GM19328 (cell line): ENCODE data around the gene FLNB.

Source experiments
- ATAC-seq: cut with Tn5 transposase; IDR thresholded peaks from one replicate; pipeline ENCODE4 v1.9.1; 2021; ENCODE audit warnings: mild to moderate bottlenecking, moderate library complexity; ENCODE audit not compliant: unreplicated experiment

The FLNB gene

DNA sequence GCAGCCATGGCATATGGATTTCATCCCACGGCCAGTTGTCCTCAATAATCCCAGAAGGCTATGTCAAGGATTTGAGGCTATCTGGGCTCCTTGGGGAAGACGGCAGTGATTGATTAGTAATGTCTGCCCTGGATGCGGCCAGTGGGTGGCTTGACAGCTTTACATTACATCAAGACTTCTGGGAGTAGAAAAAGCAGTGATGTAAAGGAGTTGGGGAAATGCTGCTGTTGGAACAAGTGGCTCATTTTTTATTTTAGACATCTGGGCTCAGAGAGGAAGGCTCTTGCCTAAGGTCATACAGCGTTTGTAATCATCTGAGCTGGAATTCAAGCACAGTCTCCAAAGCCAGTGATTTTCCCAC lies 94.1 kb downstream of the FLNB start:
- ATAC-seq: no peak

- no peak for ATAC-seq
Measured at GRCh38 chr3:58102976-58103451, 94.8 kb downstream of the FLNB start.

DNA sequence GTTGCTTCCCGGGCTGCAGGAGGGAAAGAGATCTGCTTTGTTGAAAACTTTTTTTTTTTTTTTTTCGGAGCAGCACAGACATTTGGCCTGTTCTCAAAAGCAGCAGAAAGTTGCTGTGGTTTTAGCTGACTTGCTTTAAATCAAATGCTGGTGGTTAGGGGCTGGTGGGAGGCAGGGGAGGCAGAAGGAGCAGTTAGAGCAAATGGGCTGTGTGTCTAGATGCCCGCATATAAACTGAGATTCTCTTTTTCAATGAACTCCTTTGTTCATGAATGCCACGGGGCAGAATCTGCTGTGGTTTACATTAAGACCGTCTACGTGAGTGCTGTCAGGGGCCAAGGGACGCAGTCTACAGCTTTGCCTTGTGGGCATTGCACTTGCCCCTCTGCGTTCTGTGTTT lies 95.9 kb downstream of the FLNB start:
- no peak for ATAC-seq

- ATAC-seq: no peak
Measured at GRCh38 chr3:58104712-58105111, 96.5 kb downstream of the FLNB start.

- ATAC-seq: no peak
Measured at GRCh38 chr3:58105196-58105595, 97.0 kb downstream of the FLNB start.

GRCh38 chr3:58106061-58106460 lies 97.8 kb downstream of the FLNB start:
- ATAC-seq: no peak

- no peak for ATAC-seq
Measured at GRCh38 chr3:58106640-58107039, 98.4 kb downstream of the FLNB start.

- no peak for ATAC-seq
Measured at GRCh38 chr3:58107597-58107996, 99.4 kb downstream of the FLNB start.

DNA sequence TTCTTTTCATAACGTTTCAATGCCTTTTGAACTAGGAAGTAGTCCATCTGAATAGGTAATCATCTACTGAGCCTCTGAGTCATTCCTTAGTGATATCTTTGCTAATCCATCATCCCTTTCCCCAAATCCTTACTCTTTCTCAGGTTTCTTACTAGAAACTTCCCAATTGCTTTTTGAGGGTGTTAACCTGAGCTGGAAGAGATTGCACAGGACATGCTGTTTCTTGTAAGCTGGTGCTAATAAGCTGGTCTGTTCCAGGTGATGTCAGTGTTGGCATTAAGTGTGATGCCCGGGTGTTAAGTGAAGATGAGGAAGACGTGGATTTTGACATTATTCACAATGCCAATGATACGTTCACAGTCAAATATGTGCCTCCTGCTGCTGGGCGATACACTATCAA lies 101.5 kb downstream of the FLNB start:
- ATAC-seq: no peak

GRCh38 chr3:58111513-58112184 lies 103.4 kb downstream of the FLNB start:
- no peak for ATAC-seq

GRCh38 chr3:58112185-58112535 lies 103.9 kb downstream of the FLNB start:
- ATAC-seq: no peak

GRCh38 chr3:58115175-58115574 lies 107.0 kb downstream of the FLNB start:
- no peak for ATAC-seq

GRCh38 chr3:58116161-58116955 lies 108.1 kb downstream of the FLNB start:
- ATAC-seq: peak; percentile 58

- no peak for ATAC-seq
Measured at GRCh38 chr3:58116985-58117384, 108.8 kb downstream of the FLNB start.

DNA sequence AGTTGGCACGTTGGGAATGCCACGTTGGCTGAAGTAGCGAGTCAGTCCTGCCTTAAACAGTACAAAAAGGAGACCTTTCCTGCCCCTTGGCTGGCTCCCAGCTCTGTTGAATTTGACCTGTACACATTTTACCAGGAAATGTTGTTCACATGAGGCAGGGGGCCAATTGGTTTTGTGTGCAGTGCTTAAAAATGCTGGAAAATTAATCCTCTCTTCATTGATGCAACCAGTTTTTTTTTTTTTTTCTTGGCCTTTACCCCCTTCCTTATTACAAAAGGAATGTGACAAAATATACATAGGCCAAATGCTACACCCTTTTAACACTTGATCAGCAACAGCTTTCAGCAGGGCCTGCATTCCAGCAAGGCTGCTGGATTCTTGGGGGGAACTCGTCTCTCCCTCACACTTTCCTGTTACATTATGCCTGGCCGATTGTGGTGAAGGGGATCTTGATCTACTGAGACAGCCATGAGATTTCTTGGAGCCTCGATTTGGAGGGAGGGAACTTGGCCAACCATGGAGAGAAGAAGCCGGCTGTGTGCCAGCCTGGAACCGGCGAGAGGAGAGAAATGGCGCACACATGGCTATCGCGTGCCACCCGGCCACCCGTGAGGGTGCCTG lies 109.4 kb downstream of the FLNB start:
- ATAC-seq: no peak

DNA sequence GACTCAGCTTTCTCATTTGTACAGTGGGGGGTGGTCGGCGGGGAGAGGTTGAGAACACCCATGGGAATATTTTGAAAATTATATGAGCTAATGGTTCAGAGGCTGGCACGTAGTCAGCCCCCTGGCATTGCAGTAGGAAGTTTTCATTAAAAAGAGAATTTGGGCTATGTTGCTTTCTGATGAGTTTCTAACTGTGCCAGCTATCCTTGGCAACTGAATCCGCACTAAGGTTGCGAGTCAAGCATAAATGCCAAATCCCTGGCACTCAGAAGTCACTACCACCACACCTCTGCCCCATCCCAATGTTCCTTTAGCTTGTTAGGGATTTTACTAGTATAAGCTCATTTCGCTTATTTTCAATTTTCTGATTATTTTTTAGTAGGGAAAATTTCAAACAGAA lies 111.0 kb downstream of the FLNB start:
- ATAC-seq: no peak

DNA sequence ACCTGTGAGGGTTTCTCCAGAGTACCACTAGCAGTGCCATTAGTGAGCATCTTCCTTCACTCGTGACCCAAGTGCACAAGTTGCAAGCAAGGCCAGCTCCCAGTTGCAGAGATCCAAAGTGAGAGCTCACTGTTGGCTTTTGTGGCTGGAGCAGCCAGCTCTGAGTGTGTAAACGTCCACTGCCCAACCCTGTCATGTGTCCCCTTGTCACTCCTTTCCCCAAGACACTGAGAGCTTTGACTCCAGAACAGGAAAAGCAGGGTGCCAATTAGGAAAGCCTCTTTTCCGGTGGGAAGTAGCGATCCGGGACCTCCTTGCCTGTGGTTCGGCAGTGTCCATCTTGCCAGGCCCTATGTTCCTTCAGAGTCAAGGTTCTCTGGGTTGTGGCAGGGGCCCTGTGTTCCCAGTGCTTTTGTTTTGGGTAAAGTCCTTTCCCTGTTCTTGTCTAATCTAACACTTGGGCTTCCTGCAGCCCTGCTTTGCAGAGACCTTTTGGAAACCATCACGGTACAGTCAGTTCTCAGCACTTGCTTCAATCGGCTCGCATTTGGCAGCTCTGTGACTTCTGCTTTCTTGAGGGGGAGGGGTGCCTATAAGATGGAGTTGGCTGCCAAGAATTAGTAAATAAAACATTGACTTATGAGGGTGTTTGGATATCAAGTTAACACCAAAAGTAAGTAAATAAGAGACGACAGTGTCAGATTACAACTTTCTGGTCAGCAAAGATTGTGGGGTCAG lies 112.0 kb downstream of the FLNB start:
- ATAC-seq: no peak

DNA sequence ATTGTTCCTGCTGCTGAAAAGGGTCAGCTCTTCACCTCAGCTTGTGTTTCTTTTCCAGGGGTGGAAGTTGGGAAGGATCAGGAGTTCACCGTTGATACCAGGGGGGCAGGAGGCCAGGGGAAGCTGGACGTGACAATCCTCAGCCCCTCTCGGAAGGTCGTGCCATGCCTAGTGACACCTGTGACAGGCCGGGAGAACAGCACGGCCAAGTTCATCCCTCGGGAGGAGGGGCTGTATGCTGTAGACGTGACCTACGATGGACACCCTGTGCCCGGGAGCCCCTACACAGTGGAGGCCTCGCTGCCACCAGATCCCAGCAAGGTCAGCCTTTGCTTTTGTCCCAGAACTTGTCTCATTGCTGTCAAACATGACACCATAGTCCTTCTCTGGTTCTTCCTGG lies 113.0 kb downstream of the FLNB start:
- ATAC-seq: no peak

GRCh38 chr3:58122936-58123700 lies 114.9 kb downstream of the FLNB start:
- ATAC-seq: no peak

- ATAC-seq: no peak
Measured at GRCh38 chr3:58124387-58124786, 116.2 kb downstream of the FLNB start.
